HG02588 (cell line): ENCODE results near the gene P2RX4.
A peak's percentile ranks its signal among the peaks of the same experiment; 100 is the strongest.
"Not testable (repeated sequence)": the region's sequence is repeated elsewhere in the genome, so short reads cannot be mapped to it uniquely, and the experiment has no call there.

Source experiments
- ATAC-seq: cut with Tn5 transposase; IDR thresholded peaks from one replicate; pipeline ENCODE4 v1.9.1; 2021; ENCODE audit warnings: mild to moderate bottlenecking, moderate library complexity; ENCODE audit not compliant: unreplicated experiment

Gene P2RX4

DNA sequence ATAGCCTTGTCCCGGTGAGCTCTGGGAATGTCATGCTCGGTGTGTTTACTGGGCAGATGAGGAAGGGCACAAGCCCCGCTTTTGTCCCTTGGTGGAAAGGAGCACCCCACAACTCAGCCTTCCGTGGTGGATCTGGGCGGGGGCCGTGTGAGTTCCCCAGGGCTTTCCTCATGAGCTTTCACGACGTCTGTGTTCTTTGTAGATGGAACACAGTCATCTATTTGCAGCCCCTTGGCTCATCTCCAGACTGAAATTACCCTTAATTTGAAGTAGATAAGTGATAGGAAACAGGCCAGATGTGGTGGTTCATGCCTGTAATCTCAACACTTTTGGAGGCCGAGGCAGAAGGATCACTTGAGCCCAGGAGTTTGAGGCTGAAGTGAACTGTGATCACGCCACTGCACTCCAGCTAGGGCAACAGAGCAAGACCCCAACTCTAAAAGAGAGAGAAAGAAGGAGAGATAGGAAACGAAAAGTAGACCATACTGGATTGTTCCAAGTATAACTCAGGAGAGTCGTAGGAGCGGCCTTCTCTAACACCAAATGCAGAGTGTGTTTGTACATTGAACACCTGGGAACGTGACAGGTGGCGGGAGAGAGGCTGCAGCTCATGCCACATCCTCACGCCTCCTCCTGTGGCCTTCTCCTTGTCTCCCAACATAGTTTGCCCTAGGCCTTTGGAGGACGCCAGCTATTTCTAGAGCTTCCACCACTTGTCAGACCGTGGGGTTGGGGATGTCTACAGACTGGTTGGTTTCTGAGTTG, 8.8 kb downstream of the P2RX4 start:
- ATAC-seq, result no peak

DNA sequence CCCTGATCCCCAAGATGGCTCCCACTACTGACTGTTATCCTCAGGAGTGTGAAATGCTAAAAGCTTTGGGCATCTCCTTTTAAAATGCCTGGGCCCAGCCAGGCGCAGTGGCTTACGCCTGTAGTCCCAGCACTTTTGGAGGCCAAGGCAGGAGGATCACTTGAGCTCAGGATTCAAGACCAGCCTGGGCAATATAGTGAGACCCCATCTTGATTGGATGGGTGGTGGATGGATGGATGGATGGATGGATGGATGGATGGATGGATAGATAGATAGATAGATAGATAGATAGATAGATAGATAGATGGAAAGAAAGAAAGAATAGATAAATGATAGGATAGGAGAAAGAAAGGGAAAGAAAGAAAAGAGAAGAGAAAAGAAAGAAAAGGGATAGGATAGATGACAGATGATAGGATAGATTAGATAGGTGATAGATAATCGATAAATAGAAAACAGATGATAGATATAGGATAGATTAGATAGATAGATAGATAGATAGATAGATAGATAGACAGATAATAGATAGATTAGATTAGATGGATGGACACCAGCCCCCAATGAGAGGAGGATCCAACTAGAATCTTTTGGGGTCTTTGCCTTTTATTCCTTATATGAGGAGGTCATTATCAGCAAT, 9.5 kb downstream of the P2RX4 start:
- ATAC-seq, result no peak

DNA sequence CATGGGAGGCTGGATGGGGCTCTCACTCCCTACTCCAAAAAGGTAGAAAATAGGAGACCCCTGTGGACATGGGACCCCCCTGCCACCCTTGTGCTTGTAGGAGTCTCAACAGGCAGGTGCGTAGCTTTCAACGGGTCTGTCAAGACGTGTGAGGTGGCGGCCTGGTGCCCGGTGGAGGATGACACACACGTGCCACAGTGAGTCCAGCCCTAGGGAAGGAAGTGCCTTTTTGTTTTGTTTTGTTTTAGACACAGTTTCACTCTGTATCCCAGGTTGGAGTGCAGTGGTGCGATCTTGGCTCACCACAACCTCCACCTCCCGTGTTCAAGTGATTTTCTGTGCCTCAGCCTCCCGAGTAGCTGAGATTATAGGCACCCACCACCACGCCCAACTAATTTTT, 12.9 kb downstream of the P2RX4 start:
- no peak for ATAC-seq

DNA sequence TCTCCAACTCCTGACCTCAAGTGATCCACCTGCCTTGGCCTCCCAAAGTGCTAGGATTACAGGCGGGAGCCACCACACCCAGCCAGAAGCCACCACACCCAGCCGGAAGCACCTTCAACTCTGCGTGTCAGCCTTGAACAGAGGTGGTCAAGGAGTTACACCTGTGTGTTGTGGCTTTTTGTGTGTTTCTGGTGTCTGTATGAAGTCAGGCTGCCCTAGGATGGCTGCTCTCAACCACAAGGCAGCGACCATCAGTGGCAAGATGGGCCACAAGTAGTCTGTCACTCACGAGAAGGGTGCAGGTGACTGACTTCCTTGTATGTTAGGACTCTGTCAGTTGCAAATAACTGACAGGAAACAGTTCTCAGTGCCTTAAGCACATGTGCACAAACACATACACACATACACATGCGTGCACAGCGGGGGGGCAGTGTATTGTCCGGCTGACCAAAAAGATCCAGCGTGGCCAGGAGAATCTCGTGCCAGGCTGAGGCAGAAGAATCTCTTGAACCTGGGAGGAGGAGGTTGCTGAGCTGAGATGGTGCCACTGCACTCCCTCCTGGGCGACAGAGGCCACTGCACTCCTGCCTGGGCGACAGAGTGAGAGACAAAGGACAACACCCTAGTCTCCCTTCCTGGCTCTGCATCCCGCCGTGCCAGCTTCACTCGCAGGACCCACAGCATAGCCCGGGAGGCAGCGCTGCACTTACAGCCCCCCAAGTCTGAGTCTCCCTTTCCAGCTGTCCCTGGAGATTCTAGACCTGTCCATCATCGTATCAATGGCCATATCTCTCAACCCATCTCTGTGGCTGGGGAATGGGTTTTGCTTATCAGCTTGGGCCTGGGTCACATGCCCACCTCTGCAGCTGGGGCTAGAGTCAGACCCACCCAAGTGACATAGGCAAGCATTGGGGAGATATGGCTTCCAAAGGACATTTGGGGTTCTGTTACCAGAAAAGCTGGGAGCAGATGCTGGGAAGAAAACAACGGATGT, 13.7 kb downstream of the P2RX4 start:
- no peak for ATAC-seq

DNA sequence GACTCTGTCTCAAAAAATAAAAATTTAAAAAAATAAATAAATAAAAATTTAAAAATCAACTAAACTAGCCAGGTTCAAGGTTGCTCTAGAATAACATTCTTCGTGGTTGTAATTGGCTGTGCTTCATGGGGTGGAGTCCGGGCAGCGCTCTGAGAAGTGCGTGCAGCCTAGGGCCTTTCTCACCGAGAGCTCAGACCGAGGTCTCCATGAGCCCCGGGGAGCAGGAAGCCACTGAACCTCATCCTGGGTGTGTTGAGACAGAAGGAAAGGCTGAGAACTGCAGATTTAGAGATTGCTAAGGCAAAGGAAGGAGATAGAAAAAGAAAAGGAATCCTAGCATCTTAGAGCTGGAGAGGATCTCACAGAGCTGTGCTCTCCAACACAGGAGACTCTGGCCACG, 14.7 kb downstream of the P2RX4 start:
- ATAC-seq, result no peak

DNA sequence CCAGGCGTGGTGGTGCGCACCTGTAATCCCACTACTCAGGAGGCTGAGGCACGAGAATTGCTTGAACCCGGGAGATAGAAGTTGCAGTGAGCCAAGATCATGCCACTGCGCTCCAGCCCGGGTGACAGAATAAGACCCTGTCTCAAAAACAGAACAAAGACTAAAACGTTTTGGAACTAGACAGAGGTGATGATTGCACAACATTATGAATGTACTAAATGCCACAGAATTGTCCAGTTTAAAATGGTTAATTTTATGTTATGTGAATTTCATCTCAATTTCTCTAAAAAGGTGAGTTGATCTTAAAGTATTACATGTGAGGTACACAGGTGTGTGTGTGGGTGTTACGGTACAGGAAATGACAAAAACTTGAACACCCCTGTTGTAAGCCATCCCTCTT, 16.5 kb downstream of the P2RX4 start:
- ATAC-seq, result no peak

DNA sequence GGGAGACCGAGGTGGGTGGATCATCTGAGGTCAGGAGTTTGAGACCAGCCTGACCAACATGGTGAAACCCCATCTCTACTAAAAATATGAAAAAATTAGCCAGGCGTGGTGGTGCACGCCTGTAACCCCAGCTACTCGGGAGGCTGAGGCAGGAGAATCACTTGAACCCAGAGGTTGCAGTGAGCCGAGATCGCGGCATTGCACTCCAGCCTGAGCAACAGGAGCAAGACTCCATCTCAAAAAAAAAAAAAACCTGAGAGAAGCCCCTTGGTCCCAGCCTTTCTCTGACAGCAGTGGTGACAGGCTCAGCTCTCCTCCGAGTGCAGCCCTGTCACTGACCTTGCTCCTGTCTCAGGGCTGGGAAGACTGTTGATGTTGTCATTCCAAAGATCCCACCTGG, 16.9 kb downstream of the P2RX4 start:
- ATAC-seq, result peak; percentile 14

DNA sequence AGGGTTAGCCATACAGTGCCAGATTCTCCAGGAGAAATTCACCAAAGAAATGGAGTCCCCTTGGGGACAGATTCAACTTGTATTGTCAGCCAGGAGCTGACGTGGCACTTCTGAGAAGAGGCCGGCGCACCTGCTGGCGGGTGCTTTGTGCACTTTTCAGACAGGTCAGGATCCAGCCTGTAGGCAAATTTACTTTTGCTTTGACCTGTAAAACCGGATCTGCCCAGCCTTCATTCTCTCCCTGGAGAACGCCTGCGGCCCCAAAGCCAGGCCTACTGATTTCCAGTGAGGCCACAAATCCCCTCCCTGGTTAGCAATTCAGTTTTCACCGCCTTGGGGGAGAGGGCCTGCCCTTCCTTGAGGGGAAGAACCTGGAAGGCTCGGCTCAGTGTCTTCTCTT, 17.4 kb downstream of the P2RX4 start:
- peak; percentile 65 for ATAC-seq

DNA sequence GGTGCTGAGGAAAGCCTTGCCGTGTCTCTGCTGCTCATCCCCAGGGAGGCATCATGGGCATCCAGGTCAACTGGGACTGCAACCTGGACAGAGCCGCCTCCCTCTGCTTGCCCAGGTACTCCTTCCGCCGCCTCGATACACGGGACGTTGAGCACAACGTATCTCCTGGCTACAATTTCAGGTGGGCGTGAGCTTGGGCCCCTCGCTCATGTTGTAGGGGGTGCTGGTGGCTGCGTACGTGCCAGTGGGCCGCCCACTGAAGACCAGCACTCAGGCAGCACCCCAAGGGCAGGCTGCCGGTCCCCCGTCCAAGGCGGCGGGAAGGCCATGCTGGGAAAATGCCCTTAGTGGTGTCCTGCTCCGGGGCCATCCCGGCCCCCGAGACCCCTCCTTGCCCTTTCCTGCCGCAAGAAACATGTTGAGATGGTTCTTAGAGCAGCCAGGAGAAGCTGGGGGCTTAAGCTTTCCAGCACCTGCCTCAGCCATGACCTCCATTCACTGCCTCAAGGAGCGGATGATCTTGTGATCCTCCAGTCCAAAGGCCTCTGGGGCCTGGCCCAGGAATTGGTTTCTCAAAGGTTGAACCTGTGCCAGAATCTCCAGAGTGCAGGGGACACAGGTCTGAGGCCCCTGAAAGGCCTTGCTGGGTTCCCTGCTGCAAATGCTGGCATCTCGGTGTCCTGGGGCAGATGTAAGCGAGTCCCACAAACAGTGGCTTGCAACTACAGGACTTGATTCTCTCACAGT, 19.2 kb downstream of the P2RX4 start:
- ATAC-seq, result no peak

DNA sequence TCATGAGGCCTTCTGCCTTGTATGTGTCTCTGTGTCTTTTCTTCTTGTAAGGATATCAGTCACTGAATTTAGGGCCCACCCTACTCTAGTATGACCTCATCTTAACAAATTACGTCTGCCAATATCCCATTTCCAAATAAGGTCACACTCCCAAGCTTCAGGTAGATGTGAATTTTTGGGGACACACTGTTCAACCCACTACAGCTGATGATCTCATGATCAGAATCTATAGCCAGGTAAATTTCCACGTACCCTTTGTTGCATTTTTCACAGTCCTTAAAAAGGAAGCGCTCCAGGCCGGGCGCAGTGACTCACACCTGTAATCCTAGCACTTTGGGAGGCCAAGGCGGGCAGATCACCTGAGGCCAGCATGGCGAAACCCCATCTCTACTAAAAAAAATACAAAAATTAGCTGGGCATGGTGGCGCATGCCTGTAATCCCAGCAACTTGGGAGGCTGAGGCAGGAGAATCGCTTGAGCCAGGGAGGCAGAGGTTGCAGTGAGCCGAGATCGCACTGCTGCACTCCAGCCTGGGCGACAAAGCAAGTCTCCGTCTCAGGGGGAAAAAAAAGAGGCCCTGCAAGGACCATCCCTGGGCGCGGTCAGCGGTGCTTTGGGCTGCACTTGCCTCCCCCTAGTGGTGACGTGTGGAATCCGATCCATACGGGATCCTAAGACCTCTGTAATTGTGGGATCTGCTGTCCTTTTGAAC, 20.1 kb downstream of the P2RX4 start:
- ATAC-seq, result not testable (repeated sequence)

DNA sequence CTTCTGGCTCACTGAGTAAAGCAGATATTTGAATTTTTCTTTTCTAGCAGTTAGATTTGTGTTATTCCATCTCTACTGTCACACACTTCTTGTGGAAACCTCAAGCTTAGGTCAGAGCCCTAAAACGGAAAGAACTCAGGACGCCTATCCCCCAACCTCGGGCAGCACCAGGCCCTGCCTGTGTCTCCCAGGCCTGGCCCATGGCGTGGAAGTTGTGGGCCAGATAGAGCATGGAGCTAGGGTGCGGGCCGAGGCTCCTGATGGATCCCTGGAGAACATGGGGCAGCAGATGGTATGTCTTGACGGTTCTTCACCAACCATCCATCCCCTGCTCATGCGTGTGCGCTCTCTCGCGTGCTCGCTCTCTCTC, 20.6 kb downstream of the P2RX4 start:
- no peak for ATAC-seq

DNA sequence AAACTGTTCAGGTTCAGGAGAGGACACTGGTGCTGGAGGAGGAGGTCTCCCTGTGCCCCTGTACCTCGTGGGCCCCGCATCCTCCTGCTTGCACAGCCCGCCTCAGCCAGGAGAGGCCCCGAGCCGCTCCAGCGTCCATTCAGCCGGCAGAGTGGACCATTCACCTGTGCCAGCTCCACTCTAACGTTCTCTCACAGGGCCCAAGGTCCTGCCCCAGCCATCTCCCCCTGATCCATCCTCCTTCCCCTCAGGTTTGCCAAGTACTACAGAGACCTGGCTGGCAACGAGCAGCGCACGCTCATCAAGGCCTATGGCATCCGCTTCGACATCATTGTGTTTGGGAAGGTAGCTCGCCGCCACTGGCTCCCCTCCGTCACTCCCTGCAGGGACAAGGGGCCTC, 22.2 kb downstream of the P2RX4 start:
- ATAC-seq, result no peak

DNA sequence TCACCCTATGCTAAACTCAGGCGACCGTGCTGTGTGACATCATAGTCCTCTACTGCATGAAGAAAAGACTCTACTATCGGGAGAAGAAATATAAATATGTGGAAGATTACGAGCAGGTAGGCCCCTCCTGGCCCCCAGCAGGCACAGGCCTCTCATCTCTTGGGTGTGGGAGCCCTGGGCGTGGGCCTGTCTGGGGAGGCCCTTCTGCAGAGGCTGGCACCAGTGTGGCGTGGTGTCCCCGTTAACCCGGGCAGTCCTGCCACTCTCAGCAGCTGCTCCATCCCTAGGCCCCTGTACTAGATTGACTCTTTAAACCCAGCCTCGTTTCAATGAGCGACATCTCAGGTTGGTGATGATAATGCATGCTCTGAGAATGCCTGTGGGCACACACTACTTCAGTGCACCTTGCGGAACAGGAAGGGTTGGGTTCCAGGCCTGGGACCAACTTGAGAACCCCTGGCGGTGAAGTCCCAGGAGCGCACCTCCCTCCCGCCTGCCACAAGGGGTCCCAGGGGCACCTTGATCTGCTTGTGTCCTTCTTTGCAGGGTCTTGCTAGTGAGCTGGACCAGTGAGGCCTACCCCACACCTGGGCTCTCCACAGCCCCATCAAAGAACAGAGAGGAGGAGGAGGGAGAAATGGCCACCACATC, 23.2 kb downstream of the P2RX4 start:
- no peak for ATAC-seq

DNA sequence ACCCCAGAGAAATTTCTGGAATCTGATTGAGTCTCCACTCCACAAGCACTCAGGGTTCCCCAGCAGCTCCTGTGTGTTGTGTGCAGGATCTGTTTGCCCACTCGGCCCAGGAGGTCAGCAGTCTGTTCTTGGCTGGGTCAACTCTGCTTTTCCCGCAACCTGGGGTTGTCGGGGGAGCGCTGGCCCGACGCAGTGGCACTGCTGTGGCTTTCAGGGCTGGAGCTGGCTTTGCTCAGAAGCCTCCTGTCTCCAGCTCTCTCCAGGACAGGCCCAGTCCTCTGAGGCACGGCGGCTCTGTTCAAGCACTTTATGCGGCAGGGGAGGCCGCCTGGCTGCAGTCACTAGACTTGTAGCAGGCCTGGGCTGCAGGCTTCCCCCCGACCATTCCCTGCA, 23.7 kb downstream of the P2RX4 start:
- ATAC-seq, result no peak

DNA sequence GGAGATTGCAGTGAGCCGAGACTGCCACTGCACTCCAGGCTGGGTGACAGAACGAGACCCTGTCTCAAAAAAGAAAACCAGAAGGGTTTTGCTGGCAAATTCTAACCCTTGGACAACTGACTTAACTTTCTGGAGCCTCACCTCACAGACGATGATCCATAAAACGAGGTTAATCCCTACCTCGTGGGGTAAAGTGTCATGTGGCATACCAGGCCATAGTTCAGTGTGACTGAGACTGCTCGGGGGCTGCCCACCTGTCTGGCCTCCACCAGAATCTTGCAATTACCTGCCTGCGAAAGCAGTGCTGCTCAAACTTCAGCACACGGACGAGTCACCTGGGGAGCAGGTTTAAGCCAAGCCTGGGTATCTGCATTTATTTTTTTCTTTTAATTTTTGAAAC, 26.8 kb downstream of the P2RX4 start:
- ATAC-seq, result no peak

DNA sequence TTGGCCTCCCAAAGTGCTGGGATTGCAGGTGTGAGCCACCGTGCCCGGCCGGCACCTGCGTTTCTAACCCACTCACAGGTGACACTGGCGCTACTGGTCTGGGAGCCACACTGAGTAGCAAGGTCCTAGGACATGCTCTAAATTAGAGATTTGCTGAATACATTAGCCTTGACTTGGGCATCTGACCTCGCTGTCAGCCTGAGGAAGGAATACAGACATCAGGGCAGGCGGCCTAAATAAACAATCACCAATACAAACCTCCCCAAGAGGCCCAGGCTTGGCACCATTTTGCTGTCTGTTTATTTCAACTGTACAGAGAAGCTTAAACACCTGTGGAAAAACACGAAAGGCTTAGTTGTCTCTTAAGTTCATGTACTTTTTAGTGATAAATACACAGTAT, 27.5 kb downstream of the P2RX4 start:
- ATAC-seq, result no peak

DNA sequence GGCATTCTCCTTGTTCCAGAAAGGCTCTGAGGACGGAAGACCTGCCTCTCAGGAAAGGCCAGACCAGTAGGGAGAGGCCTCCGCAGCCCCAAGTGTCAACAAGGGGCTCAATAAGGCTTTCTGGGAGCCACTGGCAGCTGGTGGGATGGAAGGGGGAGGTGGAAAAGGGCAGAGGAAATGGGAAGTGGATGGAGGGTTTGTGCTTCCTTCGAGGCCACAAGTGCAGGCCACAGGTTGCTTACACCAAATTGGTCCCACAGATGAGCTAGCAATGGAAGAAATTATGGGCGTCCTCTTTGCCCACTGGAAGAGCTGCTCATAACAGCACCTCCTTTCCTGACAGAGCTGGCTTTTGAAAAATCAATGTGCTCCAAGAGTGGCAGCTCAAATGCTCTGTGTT, 28.2 kb downstream of the P2RX4 start:
- ATAC-seq, result no peak

DNA sequence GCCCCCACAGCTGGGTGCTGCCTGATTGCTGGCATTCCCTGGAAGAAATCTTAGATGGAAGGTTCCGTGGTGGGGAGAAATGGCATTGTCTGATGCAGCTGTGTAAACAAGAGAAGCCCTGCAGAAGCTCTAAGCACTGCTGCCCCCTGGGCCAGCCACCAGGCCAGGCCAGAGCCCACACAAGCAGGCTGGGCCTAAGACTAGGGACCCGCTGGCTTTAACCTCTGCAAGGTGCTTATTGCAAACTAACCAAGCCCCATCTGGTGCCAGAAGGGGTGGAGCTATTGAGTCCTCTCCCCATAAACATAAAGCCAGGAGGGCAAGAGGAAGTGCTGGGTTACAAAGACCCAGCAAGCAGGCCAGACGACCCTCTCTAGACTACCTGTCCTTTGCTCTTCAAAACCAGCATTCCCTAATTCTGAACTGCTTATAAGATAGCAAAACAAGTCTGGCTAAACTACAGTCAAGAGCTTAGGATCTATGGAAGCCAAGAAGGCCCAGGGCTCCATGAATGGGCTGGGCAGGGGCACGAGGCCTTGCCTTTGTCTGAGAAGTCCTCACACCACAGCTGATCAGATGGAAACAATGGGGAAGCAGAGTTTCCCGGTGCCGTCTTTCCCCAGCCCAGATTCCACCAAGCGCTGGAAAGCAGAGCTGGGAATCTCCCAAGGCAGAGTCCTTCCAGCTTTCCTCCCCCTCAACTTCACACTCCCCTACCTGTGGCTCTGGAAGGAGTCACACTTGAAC, 28.8 kb downstream of the P2RX4 start:
- ATAC-seq, result no peak
